CD14-positive monocyte (primary cell): ENCODE measurements around the gene CNTNAP2. TPM values are rescaled to one million over a fixed set of nuclear protein-coding genes. Genes with fewer than 3 reads are reported as not detected.

Experiments
- DNase-seq, 3 donors: peaks; one replicate each; pipeline ENCODE4 v3.0.0-alpha.2; 2011 to 2022
- H2AFZ ChIP-seq: 2 replicates; pipeline ENCODE4 v1.6.0; 2012; ENCODE audit warnings: mild to moderate bottlenecking, low read depth, low read length, inconsistent platforms; ENCODE audit not compliant: insufficient read depth, poor library complexity, severe bottlenecking
- H3K27ac ChIP-seq, 2 donors: 1 replicate in 1 of 2; 2 replicates in 1 of 2; pipeline ENCODE4 v1.5.1; 2012 to 2013; ENCODE audit warnings: low read length in 2 of 2, control low read depth in 1 of 2, inconsistent platforms in 1 of 2, low read depth in 1 of 2, mild to moderate bottlenecking in 1 of 2
- H3K27me3 ChIP-seq, 2 donors: one replicate each; pipeline versions ENCODE4 v1.6.0 to v1.6.1; 2011 to 2013; ENCODE audit warnings: low read length in 2 of 2; ENCODE audit not compliant: control insufficient read depth in 2 of 2, insufficient read depth in 2 of 2
- H3K36me3 ChIP-seq, 2 donors: replicated peaks in 1 of 2; 1 replicate in 1 of 2; 2 replicates in 1 of 2; pipeline versions ENCODE4 v1.5.1 to v1.6.1; 2012 to 2013; ENCODE audit warnings: low read length in 2 of 2, control low read depth in 1 of 2, inconsistent platforms in 1 of 2, mild to moderate bottlenecking in 1 of 2; ENCODE audit not compliant: insufficient read depth in 2 of 2, control insufficient read depth in 1 of 2
- H3K4me1 ChIP-seq, 2 donors: 1 replicate in 1 of 2; 2 replicates in 1 of 2; pipeline versions ENCODE4 v1.5.1 to v1.6.1; 2012 to 2013; ENCODE audit warnings: low read length in 2 of 2, control low read depth in 1 of 2, inconsistent platforms in 1 of 2, mild to moderate bottlenecking in 1 of 2, moderate library complexity in 1 of 2; ENCODE audit not compliant: insufficient read depth in 2 of 2, control insufficient read depth in 1 of 2
- H3K4me2 ChIP-seq: replicated peaks from 2 replicates; pipeline ENCODE3; 2012; ENCODE audit warnings: low read length, moderate library complexity, mild to moderate bottlenecking; ENCODE audit not compliant: poor library complexity, severe bottlenecking; ENCODE audit errors: extremely low read depth
- H3K4me3 ChIP-seq, 3 experiments: fragments of 200-600 bp in 1 of 3; sonication (generic) in 1 of 3; replicated peaks in 1 of 3; 1 replicate in 2 of 3; 2 replicates in 1 of 3; pipeline ENCODE4 v1.5.1; 2011 to 2013; ENCODE audit warnings: low read length in 3 of 3, mild to moderate bottlenecking in 3 of 3, control low read depth in 2 of 3, low read depth in 2 of 3, inconsistent platforms in 1 of 3, moderate library complexity in 1 of 3
- H3K79me2 ChIP-seq: 2 replicates; pipeline ENCODE4 v1.6.0; 2012; ENCODE audit warnings: mild to moderate bottlenecking, control low read depth, inconsistent platforms, low read length, moderate library complexity; ENCODE audit not compliant: insufficient read depth
- H3K9ac ChIP-seq: 2 replicates; pipeline ENCODE4 v1.6.0; 2017; ENCODE audit warnings: low read length, mild to moderate bottlenecking; ENCODE audit not compliant: insufficient read depth, poor library complexity, severe bottlenecking
- H3K9me3 ChIP-seq, 2 donors: replicated peaks in 1 of 2; 1 replicate in 1 of 2; 2 replicates in 1 of 2; pipeline versions ENCODE4 v1.5.1 to v1.6.1; 2012 to 2013; ENCODE audit warnings: low read length in 2 of 2, control low read depth in 1 of 2; ENCODE audit not compliant: control insufficient read depth in 1 of 2, insufficient read depth in 1 of 2
- H4K20me1 ChIP-seq: 2 replicates; pipeline ENCODE4 v1.6.0; 2012; ENCODE audit warnings: mild to moderate bottlenecking, low read length, control low read depth, moderate library complexity; ENCODE audit not compliant: insufficient read depth
- H3K27ac Mint-ChIP-seq, 7 donors: one replicate each; pipeline ENCODE4 v1.8.0; 2020; ENCODE audit warnings: mild to moderate bottlenecking in 7 of 7, mixed read lengths in 7 of 7, moderate library complexity in 6 of 7, inconsistent platforms in 2 of 7
- H3K27me3 Mint-ChIP-seq, 3 donors: one replicate each; pipeline ENCODE4 v1.8.0; 2021 to 2022; ENCODE audit warnings: low read depth in 3 of 3, mild to moderate bottlenecking in 3 of 3, mixed read lengths in 3 of 3, moderate library complexity in 3 of 3, inconsistent platforms in 1 of 3
- H3K36me3 Mint-ChIP-seq, 2 donors: one replicate each; pipeline ENCODE4 v1.8.0; 2020; ENCODE audit warnings: mixed read lengths in 2 of 2, inconsistent platforms in 1 of 2, mild to moderate bottlenecking in 1 of 2
- H3K4me1 Mint-ChIP-seq: one replicate; pipeline ENCODE4 v1.8.0; 2020; ENCODE audit warnings: mild to moderate bottlenecking, mixed read lengths
- H3K4me3 Mint-ChIP-seq, 2 donors: one replicate each; pipeline ENCODE4 v1.8.0; 2020; ENCODE audit warnings: mild to moderate bottlenecking in 2 of 2, mixed read lengths in 2 of 2, moderate library complexity in 1 of 2
- H3K9me3 Mint-ChIP-seq, 7 donors: one replicate each; pipeline ENCODE4 v1.8.0; 2020 to 2022; ENCODE audit warnings: mixed read lengths in 7 of 7, mild to moderate bottlenecking in 6 of 7, moderate library complexity in 6 of 7, inconsistent platforms in 2 of 7
- WGBS: methylation state at CpG from one replicate; pipeline ENCODE4 v1.1.5; 2013; ENCODE audit warnings: missing lambda C conversion rate; ENCODE audit not compliant: insufficient coverage; 5-methylcytosine and 5-hydroxymethylcytosine counted together
- intact Hi-C, 2 donors: fragments of 100-400 bp; cut with micrococcal nuclease; formaldehyde crosslinking; loops; one replicate each; pipeline versions ENCODE4 v1.15.0 to v1.15.1; 2023
- polyA plus RNA-seq, 3 donors: library from polyadenylated mRNA; depleted of rRNA in 1 of 3; unstranded in 2 of 3; stranded (reverse) in 1 of 3; fragments of 300-500 nt in 2 of 3; fragments of >200 nt in 1 of 3; fragmentation: Illumina TruSeq in 2 of 3; gene quantifications; 1 replicate in 2 of 3; 2 replicates in 1 of 3; pipeline ENCODE4 v1.2.3, GENCODE V29; 2012 to 2021
- TF ChIP-seq, protein P1 (sequence below): fragments of 200-600 bp; IDR thresholded peaks from one replicate; pipeline ENCODE4 v1.8.0; 2022; ENCODE audit warnings: antibody characterized with exemption, mild to moderate bottlenecking

Gene CNTNAP2
- polyA plus RNA-seq, 3 donors: 0.01 TPM; not detected in 2

DNA sequence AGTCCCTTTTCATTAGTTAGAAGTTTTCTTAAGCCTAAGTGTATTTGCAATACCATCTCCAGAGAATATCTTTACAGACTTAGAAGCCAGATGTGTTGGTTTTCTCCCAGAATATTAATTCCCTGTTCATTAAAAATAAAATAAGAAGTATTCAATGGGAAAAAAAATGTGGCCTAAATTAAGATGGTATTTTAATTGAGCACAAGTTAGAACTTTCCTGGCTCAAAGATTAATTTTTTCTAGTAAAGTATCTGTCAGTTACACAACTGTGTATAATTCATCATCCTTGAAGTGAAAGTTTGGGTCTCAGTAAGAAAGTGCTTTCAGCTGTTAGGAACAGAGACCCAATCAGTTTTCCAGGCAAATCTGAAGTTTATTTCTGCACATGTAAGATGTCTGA lies 1294.5 kb downstream of the CNTNAP2 start:
- peaks cover 3 to 29% (median 15%) of the 10 kb centered on the region in 7 donors for H3K9me3 Mint-ChIP-seq
- no peaks in the 10 kb centered on the region for H3K79me2 ChIP-seq
- no peak overlapping the region for H2AFZ ChIP-seq
- TF ChIP-seq, protein P1, sequence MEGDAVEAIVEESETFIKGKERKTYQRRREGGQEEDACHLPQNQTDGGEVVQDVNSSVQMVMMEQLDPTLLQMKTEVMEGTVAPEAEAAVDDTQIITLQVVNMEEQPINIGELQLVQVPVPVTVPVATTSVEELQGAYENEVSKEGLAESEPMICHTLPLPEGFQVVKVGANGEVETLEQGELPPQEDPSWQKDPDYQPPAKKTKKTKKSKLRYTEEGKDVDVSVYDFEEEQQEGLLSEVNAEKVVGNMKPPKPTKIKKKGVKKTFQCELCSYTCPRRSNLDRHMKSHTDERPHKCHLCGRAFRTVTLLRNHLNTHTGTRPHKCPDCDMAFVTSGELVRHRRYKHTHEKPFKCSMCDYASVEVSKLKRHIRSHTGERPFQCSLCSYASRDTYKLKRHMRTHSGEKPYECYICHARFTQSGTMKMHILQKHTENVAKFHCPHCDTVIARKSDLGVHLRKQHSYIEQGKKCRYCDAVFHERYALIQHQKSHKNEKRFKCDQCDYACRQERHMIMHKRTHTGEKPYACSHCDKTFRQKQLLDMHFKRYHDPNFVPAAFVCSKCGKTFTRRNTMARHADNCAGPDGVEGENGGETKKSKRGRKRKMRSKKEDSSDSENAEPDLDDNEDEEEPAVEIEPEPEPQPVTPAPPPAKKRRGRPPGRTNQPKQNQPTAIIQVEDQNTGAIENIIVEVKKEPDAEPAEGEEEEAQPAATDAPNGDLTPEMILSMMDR: no peak
- H3K27ac ChIP-seq: no peak overlapping the region
- no peak for DNase-seq
- H4K20me1 ChIP-seq: no peaks in the 10 kb centered on the region
- H3K4me1 Mint-ChIP-seq: no peaks in the 10 kb centered on the region
- no peaks in the 10 kb centered on the region for H3K4me1 ChIP-seq
- no peak overlapping the region for H3K4me3 Mint-ChIP-seq
- no peaks in the 10 kb centered on the region for H3K36me3 Mint-ChIP-seq
- no peak overlapping the region for H3K27ac Mint-ChIP-seq
- H3K27me3 Mint-ChIP-seq: peaks cover 0 to 2% (median 0%) of the 10 kb centered on the region in 3 donors
- intact Hi-C loops: no loop called here
- H3K4me3 ChIP-seq: no peak overlapping the region
- no peak overlapping the region for H3K4me2 ChIP-seq
- no peak overlapping the region for H3K9ac ChIP-seq
- peaks cover 13 to 23% of the 10 kb centered on the region in 2 donors for H3K9me3 ChIP-seq
- no peaks in the 10 kb centered on the region for H3K36me3 ChIP-seq
- H3K27me3 ChIP-seq: no peaks in the 10 kb centered on the region

DNA sequence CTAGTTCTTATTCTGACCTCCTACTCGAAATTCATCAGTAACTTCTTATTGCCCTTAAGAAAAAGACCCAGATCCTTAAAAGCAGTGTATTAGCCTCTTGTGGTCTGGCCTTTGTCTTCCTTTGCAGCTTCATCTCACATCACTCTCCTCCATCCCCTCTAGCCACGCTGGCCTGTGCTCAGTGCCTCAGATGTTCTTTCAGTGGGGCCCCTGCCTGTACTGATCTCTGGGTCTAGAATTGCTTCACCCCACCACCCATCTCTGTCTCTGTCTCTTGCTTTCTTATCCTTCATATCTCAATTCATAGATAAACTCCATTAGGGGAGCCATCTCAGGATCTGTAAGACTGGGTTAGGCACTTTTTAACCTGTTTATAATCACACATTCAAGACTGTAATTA lies 1295.5 kb downstream of the CNTNAP2 start:
- Mint-ChIP-seq H3K27me3 (peaks cover 0 to 2% (median 0%) of the 10 kb centered on the region in 3 donors), H3K9me3 (peaks cover 3 to 33% (median 16%) of the 10 kb centered on the region in 7 donors), H3K4me3 (no peak overlapping the region), H3K4me1 (no peaks in the 10 kb centered on the region), H3K27ac (no peak overlapping the region), H3K36me3 (no peaks in the 10 kb centered on the region)
- no peaks in the 10 kb centered on the region for H3K79me2 ChIP-seq
- H3K27me3 ChIP-seq: no peaks in the 10 kb centered on the region
- no peak overlapping the region for H3K9ac ChIP-seq
- H4K20me1 ChIP-seq: no peaks in the 10 kb centered on the region
- peaks cover 18 to 25% of the 10 kb centered on the region in 2 donors for H3K9me3 ChIP-seq
- H3K4me1 ChIP-seq: no peaks in the 10 kb centered on the region
- H2AFZ ChIP-seq: no peak overlapping the region
- no peaks in the 10 kb centered on the region for H3K36me3 ChIP-seq
- WGBS: 88% methylated on average over 2 of the region's 2 CpGs
- TF ChIP-seq, protein P1: no peak
- H3K4me2 ChIP-seq: no peak overlapping the region
- no peak for DNase-seq
- H3K27ac ChIP-seq: no peak overlapping the region
- intact Hi-C loops: no loop called here
- H3K4me3 ChIP-seq: no peak overlapping the region
